ENCODE results near the gene OR6P1.

DNA sequence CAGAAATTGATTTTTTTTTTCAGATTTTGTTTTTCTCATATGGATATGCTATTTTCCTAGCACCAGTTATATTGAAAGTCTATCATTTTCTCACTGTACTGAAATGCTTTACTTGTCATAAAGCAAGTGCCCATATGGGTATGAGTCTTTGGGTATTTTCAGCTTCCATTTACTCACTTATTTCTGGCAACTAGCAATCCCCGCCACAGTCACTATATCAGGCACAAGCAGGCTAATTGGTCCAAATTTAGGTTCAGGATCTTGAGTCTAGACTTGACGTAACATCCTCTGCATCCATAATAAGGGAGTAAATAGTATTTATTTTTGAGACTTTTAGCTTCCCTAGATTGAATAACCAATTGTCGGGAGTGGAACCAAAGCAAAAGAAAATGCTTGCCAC is 7.2 kb upstream of the OR6P1 start:
- TF ChIP-seq POLR2A (IDR thresholded peaks at IDR 0.05; ENCODE audit: low read depth, low read length) = no peak
- TF ChIP-seq POLR2AphosphoS5 (IDR thresholded peaks at IDR 0.05; ENCODE audit: low read depth, low read length) = no peak
